ENCODE results near the gene KRTAP17-1. TPM values are rescaled to one million over a fixed set of nuclear protein-coding genes. Genes with fewer than 3 reads are reported as not detected.

KRTAP17-1 gene
- total RNA-seq, 1 experiment from 2014 or later: not detected

- ChIA-PET CTCF (no interaction called here), POLR2A (ENCODE audit: unreplicated experiment) (no interaction called here)
- H3K4me1 ChIP-seq (replicated peaks; ENCODE audit: insufficient read depth): no peaks in the 10 kb centered on the region
- no TSS peak for BruUV-seq (replicated peaks)
- intact Hi-C loops (cut with micrococcal nuclease; ENCODE audit: unreplicated experiment): no loop called here
- DNase-seq: no peak
- no peaks in the 10 kb centered on the region for H3F3A ChIP-seq (ENCODE audit: insufficient read depth, low read depth)
- no peaks in the 10 kb centered on the region for H3K27me3 ChIP-seq (ENCODE audit: insufficient read depth, low read depth)
- no peaks in the 10 kb centered on the region for H3K79me2 ChIP-seq (ENCODE audit: low read depth)
- H2AFZ ChIP-seq: no peak overlapping the region
- H3K36me3 ChIP-seq (ENCODE audit: low read depth): no peaks in the 10 kb centered on the region
- no peak overlapping the region for H3K4me2 ChIP-seq
- H3K27ac ChIP-seq: no peak overlapping the region
- no peaks in the 10 kb centered on the region for H4K20me1 ChIP-seq (ENCODE audit: insufficient read depth)
- no peaks in the 10 kb centered on the region for H3K9me3 ChIP-seq (ENCODE audit: insufficient read depth, low read depth)
- no peak overlapping the region for H3K4me3 ChIP-seq
- H3K9me2 ChIP-seq (ENCODE audit: insufficient read depth): no peaks in the 10 kb centered on the region
- TF ChIP-seq CTCF (conservative IDR thresholded peaks at IDR 0.05): no peak
These were observed 7.1 kb downstream of the KRTAP17-1 start for GRCh38 chr17:41308251-41308917.

- intact Hi-C loops (cut with micrococcal nuclease; ENCODE audit: unreplicated experiment): no loop called here
- Histone ChIP-seq H3K4me1 (replicated peaks; ENCODE audit: insufficient read depth) (no peaks in the 10 kb centered on the region), H3K4me2 (no peak overlapping the region), H3K27me3 (ENCODE audit: insufficient read depth, low read depth) (no peaks in the 10 kb centered on the region), H3K36me3 (ENCODE audit: low read depth) (no peaks in the 10 kb centered on the region), H4K20me1 (ENCODE audit: insufficient read depth) (no peaks in the 10 kb centered on the region), H3K27ac (no peak overlapping the region), H3K4me3 (no peak overlapping the region), H3K79me2 (ENCODE audit: low read depth) (no peaks in the 10 kb centered on the region), H3F3A (ENCODE audit: insufficient read depth, low read depth) (no peaks in the 10 kb centered on the region), H3K9me2 (ENCODE audit: insufficient read depth) (no peaks in the 10 kb centered on the region), H3K9me3 (ENCODE audit: insufficient read depth, low read depth) (no peaks in the 10 kb centered on the region), H2AFZ (no peak overlapping the region)
- CTCF ChIA-PET: no interaction called here
- TF ChIP-seq EZH2 (IDR thresholded peaks at IDR 0.05; ENCODE audit: low read depth) (no peak), CTCF (conservative IDR thresholded peaks at IDR 0.05) (no peak)
- BruUV-seq (replicated peaks): no TSS peak
- no peak for DNase-seq
- POLR2A ChIA-PET (ENCODE audit: unreplicated experiment): no interaction called here
These were observed 7.9 kb downstream of the KRTAP17-1 start for GRCh38 chr17:41307647-41308046.

- Histone ChIP-seq H3K27me3 (ENCODE audit: insufficient read depth, low read depth) (no peaks in the 10 kb centered on the region), H3K4me1 (replicated peaks; ENCODE audit: insufficient read depth) (no peaks in the 10 kb centered on the region), H3K4me3 (no peak overlapping the region), H3F3A (ENCODE audit: insufficient read depth, low read depth) (no peaks in the 10 kb centered on the region), H3K9me2 (ENCODE audit: insufficient read depth) (no peaks in the 10 kb centered on the region), H3K4me2 (no peak overlapping the region), H4K20me1 (ENCODE audit: insufficient read depth) (no peaks in the 10 kb centered on the region), H2AFZ (no peak overlapping the region), H3K27ac (no peak overlapping the region), H3K79me2 (ENCODE audit: low read depth) (no peaks in the 10 kb centered on the region), H3K9me3 (ENCODE audit: insufficient read depth, low read depth) (no peaks in the 10 kb centered on the region), H3K36me3 (ENCODE audit: low read depth) (no peaks in the 10 kb centered on the region)
- no TSS peak for BruUV-seq (replicated peaks)
- TF ChIP-seq CTCF (conservative IDR thresholded peaks at IDR 0.05) (no peak), EZH2 (IDR thresholded peaks at IDR 0.05; ENCODE audit: low read depth) (no peak)
- CTCF ChIA-PET: no interaction called here
- POLR2A ChIA-PET (ENCODE audit: unreplicated experiment): no interaction called here
- no peak for DNase-seq
- intact Hi-C loops (cut with micrococcal nuclease; ENCODE audit: unreplicated experiment): no loop called here
These were observed 11.4 kb downstream of the KRTAP17-1 start for GRCh38 chr17:41304091-41304490.
